Measurements from ENCODE around the gene ABCC1. TPM values are rescaled to one million over a fixed set of nuclear protein-coding genes. Genes with fewer than 3 reads are reported as not detected.

ABCC1 gene
- total RNA-seq, 1 donor from 2014 or later, result 9.9 TPM

DNA sequence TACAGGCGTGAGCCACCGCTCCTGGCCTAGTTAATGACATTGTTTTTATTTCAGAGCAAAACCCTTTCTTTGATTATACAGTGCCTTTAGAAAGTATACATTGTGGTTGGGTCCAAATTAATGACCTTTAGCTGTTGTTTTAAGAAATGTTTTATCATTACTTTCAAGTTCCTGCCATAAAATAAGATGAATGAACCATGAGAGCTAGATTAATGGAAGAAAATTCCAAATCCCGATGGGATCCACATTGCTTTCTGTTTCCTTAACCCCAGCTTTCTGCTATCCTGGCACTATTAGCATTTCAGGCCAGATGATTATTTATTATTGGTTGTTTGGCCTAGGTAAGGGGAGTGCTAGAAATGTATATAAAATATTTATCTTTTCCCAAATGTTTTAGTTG is 131.7 kb downstream of the ABCC1 start:
- H3K36me3 ChIP-seq (ENCODE audit: control insufficient read depth in 3 of 3, insufficient read depth in 3 of 3, low read length in 3 of 3), result peaks cover 48 to 60% (median 55%) of the 10 kb centered on the region in 3 donors
- peaks cover 0 to 4% (median 2%) of the 10 kb centered on the region in 3 donors for H3K9me3 ChIP-seq (ENCODE audit: control insufficient read depth in 3 of 3, low read length in 3 of 3)
- no peak overlapping the region for H3K4me3 ChIP-seq (ENCODE audit: low read length in 3 of 3)
- H3K9ac ChIP-seq (ENCODE audit: low read depth in 1 of 3, low read length in 3 of 3), result no peak overlapping the region
- H3K27me3 ChIP-seq (ENCODE audit: control insufficient read depth in 3 of 3, insufficient read depth in 3 of 3, low read length in 3 of 3), result no peaks in the 10 kb centered on the region
- peaks cover 10 to 14% (median 13%) of the 10 kb centered on the region in 3 donors for H3K4me1 ChIP-seq (ENCODE audit: control insufficient read depth in 3 of 3, insufficient read depth in 3 of 3, low read length in 3 of 3)
- H3K27ac ChIP-seq (ENCODE audit: low read depth, low read length), result no peak overlapping the region

DNA sequence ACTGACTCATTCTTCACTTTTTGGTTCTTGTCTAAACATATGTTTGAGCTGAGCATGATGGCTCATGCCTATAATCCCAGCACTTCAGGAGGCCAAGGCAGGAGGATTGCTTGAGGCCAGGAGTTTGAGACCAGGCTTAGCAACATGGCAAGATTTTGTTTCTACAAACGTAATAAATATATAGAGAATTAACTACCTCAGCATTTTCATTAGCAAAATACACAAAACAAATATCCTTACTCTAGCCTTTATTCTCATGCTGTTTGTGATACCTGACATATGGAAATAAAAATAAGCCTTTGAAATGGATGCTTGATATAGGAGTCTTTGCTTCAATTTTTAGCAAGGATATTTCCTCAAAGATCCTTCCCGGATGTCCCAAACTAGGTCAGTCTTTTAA is 132.8 kb downstream of the ABCC1 start:
- peaks cover 0 to 3% (median 2%) of the 10 kb centered on the region in 3 donors for H3K4me1 ChIP-seq (ENCODE audit: control insufficient read depth in 3 of 3, insufficient read depth in 3 of 3, low read length in 3 of 3)
- no peaks in the 10 kb centered on the region for H3K27me3 ChIP-seq (ENCODE audit: control insufficient read depth in 3 of 3, insufficient read depth in 3 of 3, low read length in 3 of 3)

DNA sequence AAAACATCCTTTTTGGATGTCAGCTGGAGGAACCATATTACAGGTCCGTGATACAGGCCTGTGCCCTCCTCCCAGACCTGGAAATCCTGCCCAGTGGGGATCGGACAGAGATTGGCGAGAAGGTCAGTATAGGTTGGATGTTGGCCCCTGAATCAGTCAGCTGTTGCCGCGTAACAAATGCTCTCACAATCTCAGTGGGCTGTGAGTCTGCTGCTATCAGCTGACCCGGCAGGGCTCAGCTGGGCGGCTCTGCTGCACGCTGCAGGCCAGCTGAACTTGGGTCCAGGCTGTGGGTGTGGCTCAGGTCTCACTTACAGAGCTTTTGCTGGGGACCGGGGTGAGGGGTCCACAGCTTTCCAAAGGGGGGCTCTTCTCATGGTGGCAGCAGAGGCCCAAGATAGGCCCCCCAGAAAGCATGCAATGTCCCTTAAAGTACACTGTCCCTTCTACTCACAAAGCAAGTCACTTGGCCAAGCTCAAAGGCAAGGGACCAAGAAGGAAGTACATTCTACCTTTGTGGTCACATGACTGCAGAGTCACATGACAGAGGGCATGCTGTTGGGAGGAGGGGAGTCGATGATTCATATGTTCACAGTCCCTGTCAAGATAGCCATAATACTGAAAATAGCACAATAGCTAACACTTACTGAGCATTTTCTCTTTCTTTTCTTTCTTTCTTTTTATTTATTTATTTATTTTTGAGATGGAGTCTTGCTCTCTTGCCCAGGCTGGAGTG is 134.2 kb downstream of the ABCC1 start:
- Histone ChIP-seq H3K36me3 (ENCODE audit: control insufficient read depth in 3 of 3, insufficient read depth in 3 of 3, low read length in 3 of 3) (peaks cover 48 to 57% (median 55%) of the 10 kb centered on the region in 3 donors), H3K27me3 (ENCODE audit: control insufficient read depth in 3 of 3, insufficient read depth in 3 of 3, low read length in 3 of 3) (no peaks in the 10 kb centered on the region), H3K9ac (ENCODE audit: low read depth in 1 of 3, low read length in 3 of 3) (no peak overlapping the region), H3K27ac (ENCODE audit: low read depth, low read length) (no peak overlapping the region), H3K4me1 (ENCODE audit: control insufficient read depth in 3 of 3, insufficient read depth in 3 of 3, low read length in 3 of 3) (no peaks in the 10 kb centered on the region), H3K9me3 (ENCODE audit: control insufficient read depth in 3 of 3, low read length in 3 of 3) (peaks cover 0 to 4% (median 2%) of the 10 kb centered on the region in 3 donors), H3K4me3 (ENCODE audit: low read length in 3 of 3) (no peak overlapping the region)

More for the DNA sequence above, 132.8 kb downstream of the ABCC1 start:
- Histone ChIP-seq H3K27ac (ENCODE audit: low read depth, low read length) (no peak overlapping the region), H3K4me3 (ENCODE audit: low read length in 3 of 3) (no peak overlapping the region), H3K9ac (ENCODE audit: low read depth in 1 of 3, low read length in 3 of 3) (no peak overlapping the region), H3K36me3 (ENCODE audit: control insufficient read depth in 3 of 3, insufficient read depth in 3 of 3, low read length in 3 of 3) (peaks cover 55 to 62% (median 58%) of the 10 kb centered on the region in 3 donors), H3K9me3 (ENCODE audit: control insufficient read depth in 3 of 3, low read length in 3 of 3) (peaks cover 0 to 4% (median 2%) of the 10 kb centered on the region in 3 donors)

DNA sequence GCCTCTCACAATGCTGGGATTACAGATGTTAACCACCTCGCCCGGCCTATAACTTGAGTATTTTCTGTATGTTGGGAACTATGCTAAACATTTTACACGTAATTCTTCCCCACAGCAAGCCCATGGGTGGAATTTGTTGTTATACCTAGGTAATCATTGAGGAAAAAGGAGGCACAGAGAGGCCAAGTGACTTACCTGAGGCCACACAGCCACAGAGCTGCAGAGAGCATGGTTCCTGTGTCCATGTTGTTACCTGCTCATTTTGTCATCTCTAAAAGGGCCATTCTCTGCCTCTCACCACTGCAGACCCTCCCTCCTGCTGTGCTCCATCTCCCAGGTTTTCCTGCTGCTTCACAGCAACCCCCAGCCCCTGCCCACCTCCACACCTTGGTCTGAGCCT is 135.5 kb downstream of the ABCC1 start:
- H3K9ac ChIP-seq (ENCODE audit: low read depth in 1 of 3, low read length in 3 of 3), result no peak overlapping the region
- peaks cover 46 to 50% (median 50%) of the 10 kb centered on the region in 3 donors for H3K36me3 ChIP-seq (ENCODE audit: control insufficient read depth in 3 of 3, insufficient read depth in 3 of 3, low read length in 3 of 3)
- peaks cover 0 to 2% (median 0%) of the 10 kb centered on the region in 3 donors for H3K4me1 ChIP-seq (ENCODE audit: control insufficient read depth in 3 of 3, insufficient read depth in 3 of 3, low read length in 3 of 3)
- no peak overlapping the region for H3K4me3 ChIP-seq (ENCODE audit: low read length in 3 of 3)
- H3K27ac ChIP-seq (ENCODE audit: low read depth, low read length), result no peak overlapping the region
- H3K9me3 ChIP-seq (ENCODE audit: control insufficient read depth in 3 of 3, low read length in 3 of 3), result peaks cover 0 to 4% (median 2%) of the 10 kb centered on the region in 3 donors
- H3K27me3 ChIP-seq (ENCODE audit: control insufficient read depth in 3 of 3, insufficient read depth in 3 of 3, low read length in 3 of 3), result no peaks in the 10 kb centered on the region

DNA sequence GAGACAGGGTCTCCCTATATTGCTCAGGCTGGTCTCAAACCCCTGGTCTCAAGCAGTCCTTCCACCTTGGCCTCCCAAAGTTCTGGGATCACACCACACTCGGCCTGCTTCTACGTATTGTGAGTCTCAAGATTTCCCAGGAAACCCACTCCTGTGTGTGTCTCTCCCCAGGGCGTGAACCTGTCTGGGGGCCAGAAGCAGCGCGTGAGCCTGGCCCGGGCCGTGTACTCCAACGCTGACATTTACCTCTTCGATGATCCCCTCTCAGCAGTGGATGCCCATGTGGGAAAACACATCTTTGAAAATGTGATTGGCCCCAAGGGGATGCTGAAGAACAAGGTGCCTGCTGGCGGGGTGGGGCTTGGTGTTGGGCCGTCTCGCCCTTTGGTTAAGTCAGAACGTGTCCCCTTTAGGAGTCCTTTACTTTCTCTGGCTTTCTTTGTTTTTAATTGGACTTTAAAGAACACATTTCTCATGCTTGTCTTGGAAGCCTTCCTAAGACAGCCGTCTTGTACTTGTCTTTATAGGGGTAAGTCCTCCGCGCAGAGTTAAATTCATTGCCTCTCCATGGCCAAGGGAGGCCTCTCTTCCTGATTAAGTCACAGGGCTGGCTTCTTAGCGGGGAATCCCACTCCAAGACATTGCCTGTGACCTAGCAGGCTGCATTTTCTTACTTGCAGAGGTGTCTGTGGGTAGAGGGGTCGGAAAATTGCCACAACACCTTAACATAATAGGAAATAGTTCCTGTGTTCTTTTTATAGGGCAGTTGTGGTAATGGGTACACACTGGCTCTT is 137.4 kb downstream of the ABCC1 start:
- Histone ChIP-seq H3K4me3 (ENCODE audit: low read length in 3 of 3) (no peak overlapping the region), H3K27ac (ENCODE audit: low read depth, low read length) (no peak overlapping the region), H3K4me1 (ENCODE audit: control insufficient read depth in 3 of 3, insufficient read depth in 3 of 3, low read length in 3 of 3) (peaks cover 0 to 2% (median 0%) of the 10 kb centered on the region in 3 donors), H3K36me3 (ENCODE audit: control insufficient read depth in 3 of 3, insufficient read depth in 3 of 3, low read length in 3 of 3) (peaks cover 59 to 64% (median 61%) of the 10 kb centered on the region in 3 donors), H3K9me3 (ENCODE audit: control insufficient read depth in 3 of 3, low read length in 3 of 3) (peaks cover 0 to 4% (median 2%) of the 10 kb centered on the region in 3 donors), H3K27me3 (ENCODE audit: control insufficient read depth in 3 of 3, insufficient read depth in 3 of 3, low read length in 3 of 3) (no peaks in the 10 kb centered on the region), H3K9ac (ENCODE audit: low read depth in 1 of 3, low read length in 3 of 3) (no peak overlapping the region)

DNA sequence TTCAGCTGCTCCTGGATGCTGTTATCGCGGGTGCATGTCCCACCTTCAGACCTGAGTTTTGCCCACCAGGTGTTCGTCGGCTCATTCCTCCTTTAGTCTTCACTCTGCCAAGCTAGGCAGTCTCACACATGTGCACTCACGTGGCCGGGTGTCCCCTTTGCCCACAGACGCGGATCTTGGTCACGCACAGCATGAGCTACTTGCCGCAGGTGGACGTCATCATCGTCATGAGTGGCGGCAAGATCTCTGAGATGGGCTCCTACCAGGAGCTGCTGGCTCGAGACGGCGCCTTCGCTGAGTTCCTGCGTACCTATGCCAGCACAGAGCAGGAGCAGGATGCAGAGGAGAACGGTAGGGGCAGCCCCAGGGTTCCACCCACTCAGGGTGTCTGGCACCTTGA is 140.8 kb downstream of the ABCC1 start:
- Histone ChIP-seq H3K9me3 (ENCODE audit: control insufficient read depth in 3 of 3, low read length in 3 of 3) (no peaks in the 10 kb centered on the region), H3K27me3 (ENCODE audit: control insufficient read depth in 3 of 3, insufficient read depth in 3 of 3, low read length in 3 of 3) (no peaks in the 10 kb centered on the region), H3K4me1 (ENCODE audit: control insufficient read depth in 3 of 3, insufficient read depth in 3 of 3, low read length in 3 of 3) (peaks cover 0 to 16% (median 7%) of the 10 kb centered on the region in 3 donors), H3K4me3 (ENCODE audit: low read length in 3 of 3) (no peak overlapping the region), H3K9ac (ENCODE audit: low read depth in 1 of 3, low read length in 3 of 3) (no peak overlapping the region), H3K36me3 (ENCODE audit: control insufficient read depth in 3 of 3, insufficient read depth in 3 of 3, low read length in 3 of 3) (peaks cover 37 to 49% (median 47%) of the 10 kb centered on the region in 3 donors), H3K27ac (ENCODE audit: low read depth, low read length) (no peak overlapping the region)

DNA sequence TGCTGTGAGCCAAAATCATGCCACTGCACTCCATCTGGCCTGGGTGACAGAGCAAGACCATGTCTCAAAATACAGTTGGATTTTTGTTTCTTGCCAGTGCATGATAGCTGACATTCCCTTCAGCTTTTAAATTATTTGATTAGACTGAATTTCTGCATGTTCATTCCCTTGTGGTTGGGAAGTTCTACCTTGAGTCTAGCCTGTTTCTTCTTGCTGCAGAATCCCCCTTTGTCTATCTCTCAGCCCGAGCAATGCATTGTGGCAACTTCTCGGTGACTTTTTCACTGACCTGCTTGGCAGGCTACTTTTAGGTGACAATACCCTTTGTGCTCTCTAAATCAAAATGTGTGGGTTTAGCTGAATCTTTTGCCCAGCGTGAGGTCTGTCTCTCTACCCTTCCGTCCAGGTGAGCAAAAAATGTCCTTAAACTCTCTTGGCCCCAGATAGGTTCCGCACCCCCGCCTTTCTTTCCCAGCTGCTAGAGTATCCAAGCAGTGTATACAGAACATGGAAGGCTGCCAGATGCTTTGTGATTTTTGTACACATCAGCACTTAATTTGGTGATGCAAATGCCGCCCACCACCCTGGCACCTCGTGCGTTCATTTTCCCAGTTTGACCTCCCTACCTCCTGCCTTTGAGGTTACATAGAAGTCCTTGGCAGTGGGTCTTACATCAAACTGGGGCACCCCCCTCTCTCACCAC is 143.7 kb downstream of the ABCC1 start:
- peaks cover 12 to 32% (median 30%) of the 10 kb centered on the region in 3 donors for H3K36me3 ChIP-seq (ENCODE audit: control insufficient read depth in 3 of 3, insufficient read depth in 3 of 3, low read length in 3 of 3)
- H3K4me1 ChIP-seq (ENCODE audit: control insufficient read depth in 3 of 3, insufficient read depth in 3 of 3, low read length in 3 of 3), result peaks cover 8 to 20% (median 13%) of the 10 kb centered on the region in 3 donors
- H3K9ac ChIP-seq (ENCODE audit: low read depth in 1 of 3, low read length in 3 of 3), result no peak overlapping the region
- H3K27ac ChIP-seq (ENCODE audit: low read depth, low read length), result no peak overlapping the region
- H3K9me3 ChIP-seq (ENCODE audit: control insufficient read depth in 3 of 3, low read length in 3 of 3), result no peaks in the 10 kb centered on the region
- peak overlapping the region in 1 of 3 donors; percentile 6 for H3K4me3 ChIP-seq (ENCODE audit: low read length in 3 of 3)
- no peaks in the 10 kb centered on the region for H3K27me3 ChIP-seq (ENCODE audit: control insufficient read depth in 3 of 3, insufficient read depth in 3 of 3, low read length in 3 of 3)

DNA sequence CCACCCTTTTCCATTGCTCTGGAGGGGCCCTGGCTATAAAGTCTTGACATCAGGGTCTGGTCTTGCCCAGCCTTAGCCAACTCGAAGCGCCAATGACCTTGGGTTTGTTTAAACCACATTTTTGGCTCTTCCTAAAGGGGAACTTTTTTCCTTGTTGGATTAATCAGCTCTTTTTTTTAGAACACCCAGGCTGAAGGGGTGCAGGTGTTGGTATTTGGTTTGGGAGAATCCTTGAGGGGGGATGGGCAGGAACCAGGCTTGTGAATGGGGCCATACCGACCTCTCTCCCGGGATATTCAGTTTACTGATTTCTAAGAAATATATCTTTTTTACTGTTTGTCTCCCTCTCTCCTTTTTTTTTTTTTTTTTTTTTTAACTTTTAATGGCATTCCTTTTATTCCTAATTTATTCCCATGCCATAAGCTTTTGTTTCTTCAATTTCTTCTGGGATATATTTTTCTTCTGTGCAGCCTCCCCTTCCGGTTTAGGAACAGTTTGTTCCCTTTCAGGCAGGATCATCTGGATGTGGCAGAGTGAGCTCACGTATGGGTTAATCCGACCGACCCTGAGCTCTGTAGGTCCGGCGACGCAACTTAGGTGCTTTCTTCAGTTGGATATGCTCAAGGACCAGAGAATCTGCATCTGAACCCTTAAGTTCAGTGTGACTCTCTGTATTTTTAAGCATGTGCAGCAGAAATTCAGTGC is 144.4 kb downstream of the ABCC1 start:
- Histone ChIP-seq H3K27ac (ENCODE audit: low read depth, low read length) (no peak overlapping the region), H3K27me3 (ENCODE audit: control insufficient read depth in 3 of 3, insufficient read depth in 3 of 3, low read length in 3 of 3) (no peaks in the 10 kb centered on the region), H3K9me3 (ENCODE audit: control insufficient read depth in 3 of 3, low read length in 3 of 3) (no peaks in the 10 kb centered on the region), H3K4me1 (ENCODE audit: control insufficient read depth in 3 of 3, insufficient read depth in 3 of 3, low read length in 3 of 3) (peaks cover 8 to 19% (median 13%) of the 10 kb centered on the region in 3 donors), H3K9ac (ENCODE audit: low read depth in 1 of 3, low read length in 3 of 3) (no peak overlapping the region), H3K36me3 (ENCODE audit: control insufficient read depth in 3 of 3, insufficient read depth in 3 of 3, low read length in 3 of 3) (peaks cover 13 to 33% (median 29%) of the 10 kb centered on the region in 3 donors), H3K4me3 (ENCODE audit: low read length in 3 of 3) (peak overlapping the region in 1 of 3 donors; percentile 6)

DNA sequence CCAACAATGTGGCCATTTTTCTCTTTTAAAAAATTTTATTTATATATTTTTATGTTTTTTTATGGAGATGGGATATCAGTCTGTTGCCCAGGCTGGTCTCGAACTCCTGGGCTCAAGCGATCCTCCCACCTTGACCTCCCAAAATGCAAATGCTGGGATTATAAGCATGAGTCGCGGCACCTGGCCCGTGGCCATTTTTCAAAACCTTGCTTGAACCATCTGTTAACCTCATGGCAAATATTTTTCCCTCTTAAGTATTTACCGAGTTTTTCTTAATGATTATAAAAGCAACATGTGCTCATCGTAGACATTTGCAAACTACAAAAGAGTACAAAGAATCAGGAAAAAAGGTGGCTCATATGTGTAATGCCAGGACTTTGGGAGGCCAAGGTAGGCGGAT is 146.2 kb downstream of the ABCC1 start:
- Histone ChIP-seq H3K4me3 (ENCODE audit: low read length in 3 of 3) (no peak overlapping the region), H3K27ac (ENCODE audit: low read depth, low read length) (no peak overlapping the region), H3K27me3 (ENCODE audit: control insufficient read depth in 3 of 3, insufficient read depth in 3 of 3, low read length in 3 of 3) (no peaks in the 10 kb centered on the region), H3K4me1 (ENCODE audit: control insufficient read depth in 3 of 3, insufficient read depth in 3 of 3, low read length in 3 of 3) (peaks cover 8 to 23% (median 13%) of the 10 kb centered on the region in 3 donors), H3K9me3 (ENCODE audit: control insufficient read depth in 3 of 3, low read length in 3 of 3) (no peaks in the 10 kb centered on the region), H3K9ac (ENCODE audit: low read depth in 1 of 3, low read length in 3 of 3) (no peak overlapping the region), H3K36me3 (ENCODE audit: control insufficient read depth in 3 of 3, insufficient read depth in 3 of 3, low read length in 3 of 3) (peaks cover 13 to 26% (median 22%) of the 10 kb centered on the region in 3 donors)

All from skeletal muscle tissue (tissue), 4 donors.